Epithelial cell of proximal tubule (primary cell): ENCODE results near the gene GUF1. TPM values are rescaled to one million over a fixed set of nuclear protein-coding genes. Genes with fewer than 3 reads are reported as not detected.

ENCODE experiments used
- DNase-seq: peaks from one replicate; pipeline ENCODE4 v3.0.0-alpha.2; 2011; ENCODE audit warnings: low read depth
- H3K4me3 ChIP-seq: 2 replicates; pipeline ENCODE4 v1.5.1; 2011; ENCODE audit warnings: low read depth, mild to moderate bottlenecking, low read length
- CTCF ChIP-seq: conservative IDR thresholded peaks from 2 replicates; pipeline ENCODE4 v1.5.1; 2012; ENCODE audit warnings: low read depth, mild to moderate bottlenecking, low read length
- total RNA-seq: library from RNA; depleted of rRNA; stranded (reverse); fragments of >200 nt; gene quantifications from 2 replicates; pipeline ENCODE4 v1.2.3, GENCODE V29; 2015

Gene GUF1
- total RNA-seq, 1 donor from 2014 or later: 15.3 TPM

GRCh38 chr4:44668526-44668925 is 9.7 kb upstream of the GUF1 start:
- H3K4me3 ChIP-seq: no peak overlapping the region
- TF ChIP-seq CTCF: no peak
- no peak for DNase-seq

GRCh38 chr4:44670506-44671199 is 7.6 kb upstream of the GUF1 start:
- no peak for DNase-seq
- H3K4me3 ChIP-seq: no peak overlapping the region
- TF ChIP-seq CTCF: no peak

- no peak for DNase-seq
- H3K4me3 ChIP-seq: no peak overlapping the region
- no peak for TF ChIP-seq CTCF
These were observed 6.6 kb upstream of the GUF1 start for GRCh38 chr4:44671636-44672035.

GRCh38 chr4:44674471-44674870 is 3.7 kb upstream of the GUF1 start:
- peak; percentile 11 for TF ChIP-seq CTCF
- DNase-seq: no peak
- H3K4me3 ChIP-seq: no peak overlapping the region

GRCh38 chr4:44675366-44675765 is 2.9 kb upstream of the GUF1 start:
- no peak for TF ChIP-seq CTCF
- DNase-seq: no peak
- no peak overlapping the region for H3K4me3 ChIP-seq

GRCh38 chr4:44679060-44679459 is 840 bp downstream of the GUF1 start:
- H3K4me3 ChIP-seq: peak overlapping the region; percentile 92
- TF ChIP-seq CTCF: no peak
- no peak for DNase-seq

GRCh38 chr4:44684648-44685047 is 6.4 kb downstream of the GUF1 start:
- TF ChIP-seq CTCF: no peak
- no peak for DNase-seq
- no peak overlapping the region for H3K4me3 ChIP-seq
